ENCODE data around the gene STK32C. TPM values are rescaled to one million over a fixed set of nuclear protein-coding genes. Genes with fewer than 3 reads are reported as not detected.
"Not testable (repeated sequence)": the region's sequence is repeated elsewhere in the genome, so short reads cannot be mapped to it uniquely, and the experiment has no call there.

STK32C gene
- total RNA-seq, 1 donor from 2014 or later: 69.2 TPM

DNA sequence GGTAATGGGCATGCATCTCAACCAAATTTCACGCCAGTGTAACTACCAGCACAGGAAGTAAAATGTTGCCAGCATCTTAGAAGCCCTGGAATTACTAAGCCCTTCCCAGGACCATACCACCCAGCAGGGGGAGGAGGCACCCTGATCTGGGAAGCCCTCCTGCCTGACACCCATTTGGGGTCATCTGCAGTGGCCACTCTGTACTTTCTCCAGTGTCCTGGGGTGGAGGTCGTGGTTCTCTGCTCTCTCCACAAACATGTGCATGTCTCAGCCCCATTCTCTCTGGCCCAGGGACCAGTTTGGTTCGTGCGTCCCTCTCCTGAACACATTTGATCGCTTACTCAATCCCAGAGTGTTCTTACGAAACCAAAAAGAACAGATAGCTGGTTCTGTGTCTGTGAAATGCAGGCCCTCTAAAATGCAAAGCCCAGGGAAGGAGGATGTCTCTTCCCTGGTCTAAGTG lies 14.9 kb upstream of the STK32C start:
- DNase-seq: no peak
- Mint-ChIP-seq H3K36me3 (ENCODE audit: unreplicated experiment) (peaks cover 11% of the 10 kb centered on the region), H3K4me1 (ENCODE audit: low read depth, unreplicated experiment) (peaks cover 24% of the 10 kb centered on the region), H3K27ac (ENCODE audit: unreplicated experiment) (peak overlapping the region; percentile 31), H3K4me3 (ENCODE audit: unreplicated experiment) (peak overlapping the region; percentile 43), H3K9me3 (ENCODE audit: unreplicated experiment) (peaks cover 8% of the 10 kb centered on the region), H3K27me3 (ENCODE audit: unreplicated experiment) (peaks cover 4% of the 10 kb centered on the region)
- TF ChIP-seq, protein P1, sequence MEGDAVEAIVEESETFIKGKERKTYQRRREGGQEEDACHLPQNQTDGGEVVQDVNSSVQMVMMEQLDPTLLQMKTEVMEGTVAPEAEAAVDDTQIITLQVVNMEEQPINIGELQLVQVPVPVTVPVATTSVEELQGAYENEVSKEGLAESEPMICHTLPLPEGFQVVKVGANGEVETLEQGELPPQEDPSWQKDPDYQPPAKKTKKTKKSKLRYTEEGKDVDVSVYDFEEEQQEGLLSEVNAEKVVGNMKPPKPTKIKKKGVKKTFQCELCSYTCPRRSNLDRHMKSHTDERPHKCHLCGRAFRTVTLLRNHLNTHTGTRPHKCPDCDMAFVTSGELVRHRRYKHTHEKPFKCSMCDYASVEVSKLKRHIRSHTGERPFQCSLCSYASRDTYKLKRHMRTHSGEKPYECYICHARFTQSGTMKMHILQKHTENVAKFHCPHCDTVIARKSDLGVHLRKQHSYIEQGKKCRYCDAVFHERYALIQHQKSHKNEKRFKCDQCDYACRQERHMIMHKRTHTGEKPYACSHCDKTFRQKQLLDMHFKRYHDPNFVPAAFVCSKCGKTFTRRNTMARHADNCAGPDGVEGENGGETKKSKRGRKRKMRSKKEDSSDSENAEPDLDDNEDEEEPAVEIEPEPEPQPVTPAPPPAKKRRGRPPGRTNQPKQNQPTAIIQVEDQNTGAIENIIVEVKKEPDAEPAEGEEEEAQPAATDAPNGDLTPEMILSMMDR (IDR thresholded peaks at IDR 0.05; ENCODE audit: partially characterized antibody, unreplicated experiment): no peak

DNA sequence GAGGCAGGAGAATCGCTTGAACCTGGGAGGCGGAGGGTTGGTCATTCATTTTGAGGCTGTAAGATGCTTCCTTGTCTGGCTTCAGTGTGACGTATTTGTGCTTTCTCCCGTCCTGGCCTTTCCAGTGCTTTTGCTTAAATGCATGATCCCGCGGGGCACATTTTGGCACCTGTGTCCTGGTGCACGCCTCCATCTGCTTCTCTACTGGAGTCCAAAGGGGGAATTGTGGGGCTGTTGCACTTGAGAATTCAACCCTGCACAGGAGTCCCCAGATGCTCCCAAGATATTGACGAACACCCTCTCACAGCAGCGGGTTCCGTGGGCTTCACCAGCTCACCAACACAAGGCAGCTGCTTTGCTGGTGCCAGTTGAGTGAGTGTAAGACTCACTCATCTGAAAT lies 14.0 kb upstream of the STK32C start:
- peaks cover 4% of the 10 kb centered on the region for H3K27me3 Mint-ChIP-seq (ENCODE audit: unreplicated experiment)
- peak; percentile 79 for DNase-seq
- H3K4me3 Mint-ChIP-seq (ENCODE audit: unreplicated experiment): peak overlapping the region; percentile 74
- peaks cover 11% of the 10 kb centered on the region for H3K36me3 Mint-ChIP-seq (ENCODE audit: unreplicated experiment)
- peaks cover 8% of the 10 kb centered on the region for H3K9me3 Mint-ChIP-seq (ENCODE audit: unreplicated experiment)
- H3K4me1 Mint-ChIP-seq (ENCODE audit: low read depth, unreplicated experiment): peaks cover 24% of the 10 kb centered on the region
- TF ChIP-seq, protein P1 (IDR thresholded peaks at IDR 0.05; ENCODE audit: partially characterized antibody, unreplicated experiment): no peak
- peak overlapping the region; percentile 96 for H3K27ac Mint-ChIP-seq (ENCODE audit: unreplicated experiment)

DNA sequence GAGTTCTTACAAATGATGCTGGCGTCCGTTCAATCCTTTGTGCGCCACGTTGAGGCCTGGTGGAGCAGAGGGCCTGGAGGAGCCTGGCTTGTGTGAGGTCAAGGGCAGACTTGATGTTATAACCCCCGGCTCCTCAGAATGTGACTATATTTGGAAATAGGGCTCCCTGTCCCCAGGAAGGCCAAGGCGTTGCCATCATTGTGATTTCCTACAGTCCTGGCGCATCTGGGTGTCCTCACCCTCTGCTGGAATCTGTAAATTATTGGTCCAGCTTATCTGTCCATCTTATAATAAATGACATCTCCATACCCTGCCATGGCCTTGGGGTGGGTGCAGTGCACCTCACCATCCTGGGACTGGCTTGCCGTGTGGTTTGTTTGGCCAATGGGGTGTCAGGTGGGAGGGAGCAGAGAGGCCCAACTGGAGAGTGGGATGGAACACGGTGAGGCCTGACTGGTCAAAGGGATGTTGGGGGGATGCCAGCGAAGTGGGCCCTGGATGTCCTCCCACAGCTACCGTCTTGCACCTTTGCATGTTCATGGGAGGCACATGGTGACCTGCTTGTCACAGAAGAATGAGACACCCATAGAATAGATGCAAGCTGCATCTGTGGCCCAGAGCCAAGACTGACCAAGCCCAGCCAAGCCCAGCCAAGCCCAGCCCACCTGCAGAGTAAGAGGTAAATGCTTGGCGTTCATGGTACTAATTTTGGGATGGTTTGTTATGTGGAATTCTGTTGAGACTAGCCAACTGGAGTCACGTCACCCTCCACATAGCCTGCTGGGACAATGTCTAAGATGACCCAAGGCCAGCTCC lies 13.1 kb upstream of the STK32C start:
- H3K4me1 Mint-ChIP-seq (ENCODE audit: low read depth, unreplicated experiment): peaks cover 24% of the 10 kb centered on the region
- peaks cover 8% of the 10 kb centered on the region for H3K36me3 Mint-ChIP-seq (ENCODE audit: unreplicated experiment)
- TF ChIP-seq, protein P1 (IDR thresholded peaks at IDR 0.05; ENCODE audit: partially characterized antibody, unreplicated experiment): no peak
- DNase-seq: no peak
- peaks cover 8% of the 10 kb centered on the region for H3K9me3 Mint-ChIP-seq (ENCODE audit: unreplicated experiment)
- peaks cover 4% of the 10 kb centered on the region for H3K27me3 Mint-ChIP-seq (ENCODE audit: unreplicated experiment)
- no peak overlapping the region for H3K4me3 Mint-ChIP-seq (ENCODE audit: unreplicated experiment)
- H3K27ac Mint-ChIP-seq (ENCODE audit: unreplicated experiment): peak overlapping the region; percentile 28

DNA sequence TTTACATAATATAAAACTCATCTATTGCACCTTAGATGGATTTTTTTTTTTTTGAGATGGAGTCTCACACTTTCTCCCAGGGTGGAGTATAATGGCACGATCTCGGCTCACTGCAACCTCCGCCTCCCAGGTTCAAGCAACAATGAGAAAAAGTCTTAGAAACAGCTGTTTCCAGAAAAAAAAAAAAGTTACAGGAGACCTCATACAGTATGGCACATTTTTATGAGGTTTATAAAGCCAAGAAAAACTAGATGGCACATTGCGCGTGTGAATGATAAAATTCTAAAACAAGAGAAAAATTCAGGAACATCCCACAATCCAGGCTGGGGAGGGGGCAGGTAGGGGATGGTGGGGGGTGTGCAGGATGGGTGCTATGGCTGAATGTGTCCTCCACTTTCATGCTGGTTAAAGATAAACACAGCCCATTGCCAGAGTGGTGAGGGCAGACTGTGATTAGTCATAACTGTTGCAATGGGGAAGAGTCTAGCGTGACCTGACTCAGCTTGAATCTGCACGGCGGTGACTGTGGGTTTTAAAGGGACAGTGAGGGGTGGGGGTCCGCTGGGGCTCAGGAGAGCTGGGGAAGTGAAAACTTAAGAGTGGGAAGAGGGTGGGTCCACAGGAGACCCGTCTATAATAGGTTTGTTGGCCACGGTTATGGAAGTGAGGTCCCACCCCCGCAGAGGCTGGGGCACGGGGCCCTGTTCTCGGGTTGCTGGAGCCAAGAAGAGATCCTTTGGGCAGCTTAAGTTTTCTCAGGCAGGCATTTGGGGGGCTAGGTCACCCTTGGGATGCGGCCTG lies 12.3 kb upstream of the STK32C start:
- DNase-seq: no peak
- Mint-ChIP-seq H3K36me3 (ENCODE audit: unreplicated experiment) (peaks cover 12% of the 10 kb centered on the region), H3K27ac (ENCODE audit: unreplicated experiment) (peak overlapping the region; percentile 45), H3K27me3 (ENCODE audit: unreplicated experiment) (peaks cover 4% of the 10 kb centered on the region), H3K4me1 (ENCODE audit: low read depth, unreplicated experiment) (peaks cover 24% of the 10 kb centered on the region), H3K9me3 (ENCODE audit: unreplicated experiment) (peaks cover 8% of the 10 kb centered on the region), H3K4me3 (ENCODE audit: unreplicated experiment) (peak overlapping the region; percentile 9)
- TF ChIP-seq, protein P1 (IDR thresholded peaks at IDR 0.05; ENCODE audit: partially characterized antibody, unreplicated experiment): no peak

DNA sequence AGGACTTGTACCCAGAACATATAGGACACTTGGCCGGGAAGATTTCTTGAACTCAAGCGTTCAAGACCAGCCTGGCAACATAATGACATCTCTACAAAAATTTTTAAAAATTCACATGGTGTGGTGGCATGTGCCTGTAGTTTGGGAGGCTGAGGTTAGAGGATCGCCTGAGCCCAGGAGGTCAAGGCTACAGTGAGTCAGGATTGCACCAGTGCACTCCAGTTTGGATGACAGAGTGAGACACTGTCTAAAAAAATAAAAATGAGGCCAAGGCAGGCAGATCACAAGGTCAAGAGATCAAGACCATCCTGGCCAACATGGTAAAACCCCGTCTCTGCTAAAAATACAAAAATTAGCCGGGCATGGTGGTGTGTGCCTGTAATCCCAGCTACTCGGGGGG lies 9.7 kb upstream of the STK32C start:
- not testable (repeated sequence) for H3K27ac Mint-ChIP-seq (ENCODE audit: unreplicated experiment); DNase-seq; H3K4me3 Mint-ChIP-seq (ENCODE audit: unreplicated experiment); H3K27me3 Mint-ChIP-seq (ENCODE audit: unreplicated experiment)
- H3K9me3 Mint-ChIP-seq (ENCODE audit: unreplicated experiment): peaks cover 14% of the 10 kb centered on the region
- peaks cover 22% of the 10 kb centered on the region for H3K36me3 Mint-ChIP-seq (ENCODE audit: unreplicated experiment)
- peaks cover 14% of the 10 kb centered on the region for H3K4me1 Mint-ChIP-seq (ENCODE audit: low read depth, unreplicated experiment)

All from glutamatergic neuron (in vitro differentiated cells).